ENCODE results near the gene NKD1.

The NKD1 gene

DNA sequence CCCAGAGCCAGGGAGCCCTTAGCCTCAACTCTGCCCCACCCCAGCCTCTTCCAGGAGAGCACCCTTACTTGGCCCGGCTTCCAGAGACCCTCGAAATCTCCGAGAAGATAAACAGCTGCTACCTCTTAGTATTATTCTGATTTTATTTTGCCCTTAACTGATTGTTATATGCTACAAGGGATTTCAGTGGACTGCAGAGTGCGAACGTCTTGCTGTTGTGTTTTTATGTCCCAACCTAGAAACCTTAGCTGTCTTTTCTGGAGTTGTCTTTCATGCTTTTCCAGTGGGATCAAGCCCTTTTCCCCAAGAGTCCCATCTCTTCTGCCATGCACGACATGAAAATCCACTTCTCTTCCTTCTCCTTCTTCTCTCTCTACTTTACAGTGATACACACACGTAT is 85.9 kb downstream of the NKD1 start:
- no peak for DNase-seq

DNA sequence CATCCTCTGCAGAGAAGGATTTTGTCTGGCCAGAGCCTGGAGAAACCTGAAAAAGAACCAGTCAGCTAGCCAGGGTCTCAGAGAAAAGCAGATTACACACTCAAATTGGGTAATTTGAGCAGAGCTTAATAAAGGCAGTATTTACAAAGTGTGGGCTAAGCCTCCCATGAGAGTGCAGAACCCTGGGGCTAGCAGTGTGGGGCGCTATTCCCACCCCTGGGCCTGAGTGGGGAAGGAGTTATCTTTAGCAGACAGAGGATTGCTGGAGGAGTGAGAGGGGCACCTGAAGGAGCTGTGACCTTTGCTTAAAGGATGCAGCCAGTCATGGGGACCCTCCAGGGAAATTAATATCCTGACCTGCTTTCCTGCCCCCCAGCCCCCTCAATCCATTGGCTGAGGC is 86.8 kb downstream of the NKD1 start:
- DNase-seq: no peak

DNA sequence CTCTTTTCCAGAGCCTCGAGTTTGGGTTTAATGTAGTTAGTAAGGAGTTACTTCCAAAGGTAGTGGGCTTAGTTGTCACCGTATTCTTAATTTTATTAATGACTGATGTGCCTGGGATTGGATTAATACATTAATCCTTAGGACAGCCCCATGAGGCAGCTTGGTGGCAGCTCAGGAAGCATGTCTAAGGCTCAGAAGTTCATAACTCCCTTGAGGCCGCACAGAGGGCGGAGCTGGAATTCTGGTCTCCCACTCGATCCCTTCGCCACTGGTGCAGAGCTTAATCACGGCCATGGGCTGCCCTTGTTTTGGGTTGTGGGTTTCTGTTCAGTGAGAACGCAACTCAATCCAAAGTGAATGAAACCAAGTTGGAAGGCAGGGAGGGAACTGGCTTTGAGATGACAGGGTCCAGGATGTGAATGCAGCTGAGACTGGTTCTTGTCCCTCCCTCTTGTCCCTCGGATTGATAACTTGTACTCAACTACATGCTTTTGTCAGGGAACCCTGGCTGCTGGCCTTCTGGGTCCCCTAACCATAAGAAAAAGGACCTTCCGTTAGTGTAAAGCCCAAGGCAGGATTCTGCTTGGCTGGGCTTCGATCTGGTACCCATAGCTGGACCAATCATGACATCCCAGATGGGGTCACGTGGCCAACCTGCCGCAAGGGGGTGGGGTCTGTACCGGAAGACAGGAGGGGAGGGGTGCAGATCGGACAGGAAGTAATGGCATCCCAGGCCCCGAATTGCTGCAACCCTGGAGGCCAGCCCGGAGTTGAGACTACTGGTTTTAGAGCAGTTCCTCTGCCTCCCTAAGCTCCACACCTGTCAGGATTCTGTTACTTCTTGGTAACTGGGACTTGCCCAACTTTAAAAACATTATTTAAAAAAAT is 87.6 kb downstream of the NKD1 start:
- DNase-seq: peak; percentile 20

DNA sequence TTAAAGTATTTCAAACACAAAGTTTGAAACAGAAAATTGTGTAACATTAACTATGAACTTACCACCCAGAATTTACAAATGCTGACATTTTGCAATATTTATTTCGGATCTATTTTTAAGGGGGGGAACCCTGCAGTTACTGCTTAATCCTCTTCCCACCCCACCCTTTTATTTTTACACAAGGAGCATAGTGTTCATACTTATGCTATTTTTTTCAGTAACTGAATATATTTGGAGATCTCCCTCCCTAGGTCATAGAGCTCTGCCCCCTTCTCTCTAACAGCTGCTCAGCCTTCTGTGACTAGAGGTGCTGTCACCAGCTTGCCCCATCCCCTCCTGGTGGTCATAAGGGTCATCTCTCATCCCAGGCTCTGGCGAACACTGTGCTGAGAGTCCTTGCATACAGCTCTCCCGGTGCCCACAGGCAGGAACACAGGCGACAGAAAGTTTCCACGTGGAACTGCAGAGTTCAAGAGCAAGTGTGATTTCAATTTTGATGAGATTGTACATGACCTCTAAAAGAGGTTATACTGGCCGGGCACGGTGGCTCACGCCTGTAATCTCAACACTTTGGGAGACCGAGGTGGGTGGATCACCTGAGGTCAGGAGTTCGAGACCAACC is 88.7 kb downstream of the NKD1 start:
- DNase-seq: no peak

DNA sequence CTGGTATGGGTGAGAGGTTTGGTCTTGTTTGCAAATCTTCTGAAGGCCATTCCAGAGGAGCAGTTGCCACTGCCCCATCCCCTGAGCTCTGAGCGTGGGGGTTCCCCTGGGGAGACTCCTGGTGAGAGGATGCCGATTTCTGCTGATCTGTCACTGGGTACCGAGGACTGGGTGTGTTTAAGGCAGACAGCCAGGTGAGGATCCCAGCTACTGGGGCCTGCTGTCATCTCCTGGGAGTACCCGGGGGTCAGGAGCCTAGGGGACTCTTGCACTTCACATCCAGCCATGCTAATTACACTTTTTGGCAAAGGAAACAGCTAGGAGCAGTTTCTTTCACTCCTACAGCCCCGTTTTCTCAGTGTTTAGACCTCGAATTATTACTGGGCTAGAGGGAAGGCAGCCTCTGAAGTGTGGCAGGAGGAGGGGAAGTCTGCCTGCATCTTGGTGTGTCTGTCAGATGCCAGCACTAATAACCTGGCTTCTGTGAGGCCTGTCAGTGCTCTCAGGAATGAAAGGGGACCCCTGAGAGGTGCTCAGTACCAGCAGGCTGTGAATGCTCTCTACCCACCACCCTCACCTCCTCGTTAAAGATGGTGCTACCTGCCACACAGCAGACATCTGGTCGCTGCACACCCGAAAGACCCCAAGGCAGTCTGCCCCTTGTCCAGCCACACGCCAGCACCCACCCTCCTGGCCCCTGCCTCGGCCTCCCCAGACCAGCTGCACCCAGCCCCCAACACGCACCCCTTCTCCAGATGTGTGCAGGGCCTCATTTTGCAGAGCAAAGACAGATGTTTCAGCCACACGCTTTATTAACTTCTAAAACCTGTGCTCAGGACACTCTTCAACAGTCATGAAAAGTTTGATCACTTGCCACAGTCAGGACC is 89.8 kb downstream of the NKD1 start:
- DNase-seq: no peak

DNA sequence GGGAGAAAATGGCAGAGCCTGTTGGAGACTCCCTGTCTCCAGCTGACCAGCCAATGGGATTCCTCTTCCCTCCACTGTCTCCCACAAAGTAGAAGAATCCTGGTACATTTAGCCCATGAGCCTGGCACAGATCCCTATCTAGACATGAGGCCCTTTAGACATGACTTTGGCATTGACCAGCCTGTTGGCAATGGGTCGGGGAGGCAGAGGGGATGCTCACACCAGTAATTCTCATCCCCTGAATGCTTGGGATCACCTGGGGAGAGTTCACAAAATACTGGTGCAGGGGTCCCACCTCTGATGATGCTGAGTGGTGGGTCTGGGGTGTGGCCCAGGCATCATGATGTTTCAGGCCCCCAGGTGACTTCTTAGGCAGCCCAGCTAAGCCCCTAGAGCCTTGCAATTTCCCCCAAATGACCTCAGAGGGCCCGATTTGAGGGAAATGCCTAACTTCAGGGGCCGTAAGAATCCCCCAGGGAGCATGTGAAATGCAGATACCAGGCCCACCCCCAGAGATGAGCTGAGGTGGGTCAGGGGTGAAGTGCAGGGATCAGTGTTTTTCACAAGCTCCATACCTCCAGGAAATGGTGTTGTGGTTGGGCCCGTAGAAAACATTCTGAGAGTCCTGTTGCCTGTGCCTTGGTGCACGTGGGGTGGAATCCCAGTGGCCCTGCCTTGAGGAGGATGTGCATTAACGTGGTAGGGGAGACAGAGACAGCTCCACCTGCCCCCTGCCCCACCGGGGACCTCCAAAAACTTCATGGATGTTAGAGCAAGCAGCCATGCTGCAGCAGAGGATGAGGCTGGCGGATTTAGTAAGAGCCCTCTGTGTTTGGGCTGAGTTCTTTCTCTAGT is 90.8 kb downstream of the NKD1 start:
- DNase-seq: no peak

DNA sequence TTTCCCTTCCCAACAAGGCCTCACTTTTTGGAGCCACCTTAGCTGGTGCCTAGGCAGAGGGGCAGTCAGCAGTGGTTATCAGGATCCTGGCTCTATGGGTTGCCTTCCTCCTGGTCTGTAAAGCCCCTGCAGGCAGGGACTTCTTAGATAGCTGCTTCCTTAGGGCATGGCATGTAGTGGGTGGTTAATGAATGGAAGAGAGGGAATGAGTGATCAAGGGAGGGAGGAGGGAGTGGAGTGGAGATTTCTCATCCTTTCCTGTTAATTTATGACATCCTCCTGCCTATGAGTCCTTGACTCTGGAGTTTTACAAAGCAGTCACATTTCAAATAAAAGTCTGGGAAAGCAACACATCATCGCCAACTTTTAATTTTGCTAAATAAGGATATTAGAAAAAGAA is 92.2 kb downstream of the NKD1 start:
- DNase-seq: no peak

DNA sequence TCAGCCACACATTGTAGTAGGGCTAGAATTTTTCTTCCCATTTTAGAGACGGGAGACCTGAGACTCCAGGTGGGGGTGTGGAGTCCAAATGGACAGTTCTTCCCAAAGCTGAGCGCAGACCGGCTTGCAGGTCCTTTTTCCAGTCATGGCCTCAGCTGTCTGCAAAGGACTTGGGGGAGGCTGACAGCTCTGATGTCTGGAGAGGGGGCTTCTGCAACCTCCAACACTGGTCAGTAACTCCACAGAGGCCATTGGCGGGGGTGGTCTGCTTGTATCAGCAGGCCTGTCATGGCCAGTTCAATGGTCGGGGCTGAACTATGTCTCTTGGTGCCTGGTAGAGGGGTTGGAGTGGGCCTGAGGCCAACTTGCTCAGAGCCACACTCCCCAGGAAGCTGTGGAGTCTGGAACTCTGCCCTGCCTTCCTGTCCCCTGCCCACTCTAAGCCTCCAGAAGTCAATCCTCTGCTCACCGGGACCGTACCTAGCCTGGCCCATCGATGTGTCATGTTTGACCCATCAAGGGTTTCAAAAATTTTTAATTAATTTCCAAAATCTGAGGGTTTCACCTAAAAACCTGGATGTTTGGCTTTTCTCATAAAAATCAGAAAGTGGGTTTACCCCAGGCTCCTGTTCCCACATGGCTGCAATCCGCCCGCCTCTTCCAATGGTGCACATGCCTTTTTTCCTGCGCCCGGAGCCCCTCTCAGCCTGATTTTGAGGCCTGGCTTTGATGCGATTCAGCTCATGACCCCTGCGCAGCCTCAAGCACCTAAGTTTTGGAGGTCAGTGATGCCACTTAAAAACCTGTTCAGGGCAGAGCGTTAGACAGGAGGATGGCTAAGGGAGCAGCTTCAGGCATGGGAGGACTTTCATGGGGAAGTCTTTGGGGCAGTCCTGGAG is 93.0 kb downstream of the NKD1 start:
- DNase-seq: no peak

DNA sequence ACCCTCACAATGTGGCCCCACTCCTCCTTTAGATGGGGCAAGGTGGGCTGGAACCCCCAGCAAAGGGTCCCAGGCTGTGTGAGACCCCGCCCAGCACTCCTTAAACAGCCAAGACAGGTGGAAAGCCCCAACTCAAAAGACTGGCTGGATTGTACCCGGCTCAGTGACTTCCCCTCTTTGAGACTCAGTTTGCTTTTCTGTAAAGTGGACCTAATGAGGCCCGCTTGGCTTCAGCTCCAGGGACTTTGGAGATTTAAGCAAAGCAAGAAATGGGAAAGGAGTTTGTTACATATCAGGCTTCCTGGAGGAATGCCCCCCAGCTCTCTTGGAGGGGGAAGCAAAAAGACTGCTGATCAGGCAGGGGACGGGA is 93.6 kb downstream of the NKD1 start:
- DNase-seq: no peak

DNA sequence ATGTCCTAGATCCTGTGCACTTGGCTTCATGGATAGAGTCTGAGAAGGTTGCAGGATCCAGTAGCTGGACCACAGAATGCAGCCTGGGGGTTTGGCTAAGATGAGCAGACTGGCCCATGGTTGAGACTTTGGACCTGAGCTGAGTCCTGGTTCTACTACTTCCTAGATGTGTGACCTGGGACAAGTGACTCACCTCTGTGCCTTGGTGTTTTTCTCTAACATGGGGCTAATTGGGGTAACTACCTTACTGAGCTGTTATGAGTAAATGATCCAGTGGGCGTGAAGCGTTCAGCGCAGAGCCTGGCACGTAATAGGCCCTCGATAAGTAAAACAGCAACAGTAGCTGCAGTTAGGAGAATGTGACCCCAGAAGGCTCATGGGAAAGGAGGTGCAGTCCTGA is 94.2 kb downstream of the NKD1 start:
- no peak for DNase-seq

DNA sequence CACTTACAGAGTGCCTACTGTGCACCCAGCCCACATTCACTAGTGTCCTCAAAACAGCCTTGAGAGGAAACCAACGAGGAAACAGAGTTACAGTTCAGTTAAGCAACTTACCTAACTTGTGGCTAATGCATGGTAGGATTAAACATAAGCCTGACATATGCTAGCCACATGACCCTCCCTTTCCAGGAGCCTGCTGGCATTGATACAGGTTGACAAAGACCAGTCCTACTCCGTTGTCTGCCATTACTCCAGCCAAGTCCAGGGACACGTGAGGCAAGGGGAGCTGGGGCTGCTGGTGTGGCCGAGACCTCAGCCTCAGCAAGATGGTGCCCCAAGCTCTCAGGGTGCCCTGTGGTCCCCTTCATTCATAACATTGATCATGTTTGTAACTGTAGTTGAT is 95.0 kb downstream of the NKD1 start:
- DNase-seq: no peak

DNA sequence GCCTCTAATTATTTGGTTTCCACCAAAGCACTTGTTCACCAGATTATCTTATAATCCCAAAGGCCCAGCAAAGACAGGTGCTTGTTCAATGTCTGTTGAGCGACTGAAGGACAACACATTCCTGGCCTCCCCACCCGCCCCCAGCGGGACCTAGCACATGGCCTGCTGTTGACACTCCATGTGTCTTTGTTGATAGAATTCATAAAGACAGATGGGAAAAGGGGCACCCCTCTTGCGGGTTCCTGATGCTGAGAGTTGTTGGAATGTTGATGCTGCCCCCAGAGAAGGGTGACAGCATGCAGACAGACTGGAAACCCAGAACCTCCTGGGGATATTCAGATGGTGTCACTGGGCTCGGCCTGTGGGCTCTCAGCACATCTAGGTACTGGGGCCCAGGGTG is 96.0 kb downstream of the NKD1 start:
- DNase-seq: no peak

DNA sequence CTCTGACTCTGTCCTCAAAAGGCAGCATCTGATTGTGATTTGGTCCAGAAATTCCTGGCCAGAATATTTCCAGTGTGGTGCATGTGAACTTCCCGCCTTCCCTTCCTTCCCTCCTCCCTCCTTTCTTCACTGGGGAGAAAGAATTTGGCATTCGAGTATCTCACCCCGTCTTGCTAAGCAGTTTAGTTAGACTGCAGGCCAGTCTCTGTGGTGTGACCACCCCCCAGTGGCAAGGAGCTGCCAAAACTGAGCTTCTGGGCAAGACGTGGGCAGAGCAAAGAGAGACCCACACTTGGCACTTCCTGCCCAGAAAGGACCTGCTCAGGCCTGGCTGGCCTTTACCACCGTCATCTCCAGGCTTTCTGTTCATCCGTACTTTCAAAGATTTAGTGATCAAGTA is 96.5 kb downstream of the NKD1 start:
- DNase-seq: peak; percentile 10

DNA sequence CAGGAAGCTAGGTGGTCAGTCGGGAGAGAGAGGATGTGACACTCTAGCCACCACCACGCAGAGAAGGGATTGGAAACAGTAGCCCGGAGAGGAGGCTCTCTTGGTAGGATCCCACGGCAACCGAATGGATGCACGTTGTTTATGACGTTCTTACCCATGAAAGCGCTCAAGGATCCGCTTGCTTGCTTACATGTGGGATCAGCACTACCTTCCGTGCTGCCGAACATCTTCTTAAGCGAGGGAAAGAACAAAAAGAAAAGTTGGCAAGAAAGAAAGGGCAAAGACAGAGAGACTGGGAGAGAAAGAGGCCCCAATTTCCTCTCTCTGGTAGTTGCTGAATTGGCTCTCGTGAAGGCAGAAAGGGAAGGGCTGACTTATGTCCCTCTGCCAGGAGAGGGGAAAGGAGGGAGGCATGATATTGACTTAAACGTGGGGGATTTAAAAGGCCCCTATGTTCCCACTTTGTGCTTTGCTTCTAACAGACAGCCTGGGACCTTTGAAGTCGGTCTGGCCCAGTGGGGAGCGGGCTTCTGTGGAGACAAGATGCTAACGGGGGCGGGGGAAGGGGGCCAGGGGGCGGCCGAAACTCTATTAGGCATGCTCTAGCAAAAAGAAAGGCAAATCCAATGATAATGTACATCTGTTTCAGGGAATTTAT is 97.5 kb downstream of the NKD1 start:
- DNase-seq: no peak

DNA sequence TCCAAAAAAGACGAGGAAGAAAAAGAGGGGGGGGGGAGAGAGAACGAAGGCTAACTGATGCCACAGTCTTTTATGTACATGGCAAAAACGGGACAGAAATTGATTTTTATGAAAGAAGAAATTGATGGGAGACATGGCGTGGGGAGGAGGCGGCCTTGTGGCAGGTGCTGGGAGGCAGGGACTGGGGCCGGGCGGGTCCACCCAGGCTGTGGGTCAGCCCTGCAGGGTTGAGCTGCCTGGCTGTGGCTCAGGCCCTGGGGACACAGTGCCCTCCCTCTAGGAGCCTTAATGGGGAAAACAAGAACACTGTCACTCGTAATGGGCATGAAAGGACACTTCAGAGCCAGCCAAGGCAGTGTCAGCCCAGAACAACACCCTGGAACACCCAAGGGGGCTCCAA is 98.1 kb downstream of the NKD1 start:
- no peak for DNase-seq

DNA sequence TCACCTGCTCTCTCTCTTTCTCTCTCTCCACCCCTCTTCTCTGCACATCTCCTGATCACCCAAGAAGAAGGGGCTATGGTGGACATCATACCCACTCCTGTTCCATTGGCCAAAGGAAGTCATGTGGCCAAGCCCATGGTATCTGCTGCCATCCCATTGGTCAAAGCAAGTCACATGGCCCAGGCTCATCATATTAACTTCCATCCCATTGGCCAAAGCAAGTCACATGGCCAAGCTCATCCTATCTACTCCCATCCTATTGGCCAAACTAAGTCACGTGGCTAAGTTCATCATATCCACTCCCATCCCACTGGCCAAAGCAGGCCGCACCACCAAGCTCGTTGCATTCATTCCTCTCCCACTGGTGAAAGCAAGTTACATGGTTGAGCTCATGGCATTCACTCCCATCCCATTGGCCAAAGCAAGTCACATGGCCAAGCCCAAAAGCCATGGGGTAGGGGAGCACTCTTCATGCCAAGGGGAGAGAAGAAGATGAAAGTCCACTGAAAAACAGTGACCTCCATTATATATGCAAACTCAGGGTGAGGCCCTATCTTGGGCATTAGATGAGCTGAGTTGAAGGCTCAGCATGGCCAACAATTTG is 103.7 kb downstream of the NKD1 start:
- DNase-seq: no peak

DNA sequence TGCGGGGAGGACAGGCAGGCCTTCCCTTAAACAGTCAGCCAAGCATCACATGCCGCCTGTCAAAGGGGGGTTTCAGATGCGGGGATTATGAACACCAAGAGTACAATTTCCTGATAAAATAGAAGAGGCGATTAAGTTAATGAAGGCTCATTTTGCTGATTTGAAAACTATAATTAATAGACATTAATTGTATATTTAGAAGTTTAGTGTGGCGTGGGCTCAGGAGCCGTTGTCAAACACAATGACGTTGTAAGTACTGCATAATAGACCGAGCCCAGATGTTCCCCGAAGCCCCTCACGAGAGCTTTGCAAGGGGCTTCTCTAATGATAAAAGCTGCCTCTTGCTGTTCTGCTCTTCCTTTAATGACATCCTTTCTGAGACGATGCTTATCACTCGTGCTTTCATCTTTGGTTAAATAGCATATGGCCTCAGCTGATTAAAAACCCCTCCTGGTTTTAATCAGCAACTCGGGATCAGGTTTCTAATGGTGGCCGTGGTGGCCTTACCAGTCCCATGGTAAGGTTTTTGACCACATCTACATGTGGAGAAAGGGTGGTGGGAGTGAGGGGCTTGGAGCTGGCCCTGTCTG is 104.7 kb downstream of the NKD1 start:
- no peak for DNase-seq

DNA sequence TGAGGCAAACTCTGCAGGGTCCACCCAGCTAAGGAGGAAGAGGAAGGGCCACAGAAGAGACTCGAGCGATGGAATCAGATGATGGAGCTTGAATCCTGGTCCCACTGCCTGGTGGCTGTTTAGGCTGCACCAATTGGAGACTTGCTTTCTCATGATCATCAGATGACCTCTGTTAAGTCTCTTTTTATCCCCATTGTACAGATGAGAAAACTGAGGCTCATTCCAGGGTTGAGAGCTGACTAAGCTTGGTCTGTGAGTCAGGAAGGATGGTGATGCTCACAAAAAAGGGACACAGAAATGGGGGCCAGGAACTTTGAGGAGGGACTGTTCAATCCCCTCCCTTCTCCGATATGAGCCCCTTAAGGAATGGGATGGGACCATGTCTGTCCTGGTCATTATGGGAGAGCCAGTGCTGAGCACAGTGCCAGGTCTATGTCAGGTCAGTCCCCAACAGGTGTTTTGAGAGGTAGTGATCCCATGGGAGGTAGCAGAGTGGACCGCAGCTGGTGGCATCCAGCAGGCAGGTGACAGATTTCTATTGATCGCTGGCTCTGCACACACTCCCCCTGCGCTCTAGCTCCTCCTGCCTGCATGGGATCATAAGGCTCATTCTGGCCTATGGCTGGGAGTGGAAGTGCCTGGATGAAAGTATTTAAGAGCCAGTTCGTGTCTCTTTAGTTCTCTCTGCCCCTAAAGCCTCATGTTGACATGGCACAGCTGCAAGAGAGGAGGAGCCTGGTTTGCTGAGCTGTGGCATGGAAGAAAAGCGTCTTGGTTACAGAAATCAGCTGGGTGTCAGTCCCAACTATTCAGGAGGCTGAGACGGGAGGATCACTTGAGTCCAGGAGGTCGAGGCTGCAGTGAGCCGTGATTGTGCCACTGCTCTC is 105.7 kb downstream of the NKD1 start:
- no peak for DNase-seq

DNA sequence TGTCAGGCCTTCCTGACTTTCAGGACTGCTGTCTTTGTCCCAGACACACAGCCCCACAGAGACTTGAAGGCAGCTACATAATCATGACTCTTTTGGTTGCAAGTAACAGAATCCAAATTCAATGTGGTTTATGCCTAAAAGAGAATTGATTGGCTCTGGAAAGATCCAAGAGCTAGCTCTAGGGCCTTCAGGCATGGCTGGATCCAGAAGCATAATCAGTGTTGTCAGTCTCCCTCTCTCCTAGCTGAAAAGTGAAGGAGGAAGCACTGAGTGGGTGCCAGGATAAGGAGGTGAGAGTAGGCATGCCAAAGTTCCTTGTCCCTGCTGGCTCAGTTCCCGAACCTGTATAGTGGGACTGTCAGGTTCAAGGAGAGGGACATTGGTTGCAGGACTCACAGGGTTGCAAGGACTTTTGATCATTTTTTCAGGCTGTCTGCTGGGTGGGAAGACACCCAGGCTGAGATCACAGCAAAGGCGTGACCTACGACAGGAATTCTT is 107.4 kb downstream of the NKD1 start:
- DNase-seq: no peak

All from activated CD4-positive, alpha-beta T cell treated with anti-CD3 and anti-CD28 coated beads, Interleukin-2, amount 50 U/mL, for 16 hours (primary cell).